Karpas-422 (cell line): ENCODE results near the gene CDC45. TPM values are rescaled to one million over a fixed set of nuclear protein-coding genes. Genes with fewer than 3 reads are reported as not detected.

Experiments
- DNase-seq: peaks from one replicate; pipeline ENCODE4 v3.0.0-alpha.2; 2015
- H2AFZ ChIP-seq: fragments of 200-600 bp; sonication (generic); 2 replicates; pipeline ENCODE4 v1.6.1; 2014; ENCODE audit warnings: antibody characterized with exemption, low read length, mixed read lengths
- H3K27ac ChIP-seq: fragments of 200-600 bp; sonication (generic); 2 replicates; pipeline ENCODE4 v1.5.1; 2014; ENCODE audit warnings: mild to moderate bottlenecking, low read length, moderate library complexity
- H3K27me3 ChIP-seq: fragments of 200-600 bp; sonication (generic); 2 replicates; pipeline ENCODE4 v1.6.1; 2014; ENCODE audit warnings: low read length, mixed read lengths
- H3K36me3 ChIP-seq: fragments of 200-600 bp; sonication (generic); 2 replicates; pipeline ENCODE4 v1.6.1; 2014; ENCODE audit warnings: low read length, mixed read lengths; ENCODE audit not compliant: insufficient read depth
- H3K4me1 ChIP-seq: fragments of 200-600 bp; sonication (generic); 2 replicates; pipeline ENCODE4 v1.6.1; 2014; ENCODE audit warnings: mild to moderate bottlenecking, low read length, mixed read lengths
- H3K4me2 ChIP-seq: fragments of 200-600 bp; sonication (generic); 2 replicates; pipeline ENCODE4 v1.6.1; 2014; ENCODE audit warnings: low read length, low read depth, mild to moderate bottlenecking; ENCODE audit not compliant: poor library complexity, severe bottlenecking
- H3K4me3 ChIP-seq: fragments of 200-600 bp; sonication (generic); 2 replicates; pipeline ENCODE4 v1.5.1; 2014; ENCODE audit warnings: mild to moderate bottlenecking, antibody characterized with exemption, low read length, mixed read lengths
- H3K79me2 ChIP-seq: fragments of 200-600 bp; sonication (generic); 2 replicates; pipeline ENCODE4 v1.6.1; 2014; ENCODE audit warnings: mild to moderate bottlenecking, low read length, mixed read lengths
- H3K9ac ChIP-seq: fragments of 200-600 bp; sonication (generic); 2 replicates; pipeline ENCODE4 v1.6.0; 2014; ENCODE audit warnings: low read length
- H3K9me2 ChIP-seq: fragments of 200-600 bp; sonication (generic), shearing (Covaris generic); replicated peaks from 2 replicates; pipeline ENCODE4 v1.6.0; 2014; ENCODE audit warnings: mild to moderate bottlenecking, low read length, moderate library complexity; ENCODE audit not compliant: insufficient read depth
- H3K9me3 ChIP-seq: fragments of 300-700, 200-600 bp; sonication (generic); 2 replicates; pipeline ENCODE4 v1.6.1; 2014; ENCODE audit warnings: low read length, mixed read lengths
- H4K20me1 ChIP-seq: fragments of 200-600 bp; sonication (generic); 2 replicates; pipeline ENCODE4 v1.6.1; 2014; ENCODE audit warnings: mild to moderate bottlenecking, antibody characterized with exemption, low read length, low read depth; ENCODE audit not compliant: insufficient read depth
- total RNA-seq: library from RNA; depleted of rRNA; stranded (reverse); fragments of >200 nt; shearing (Covaris generic); gene quantifications from 2 replicates; pipeline ENCODE4 v1.2.3, GENCODE V29; 2014; ENCODE audit warnings: low replicate concordance; rRNA removed

Gene CDC45
- total RNA-seq, 1 experiment from 2014 or later: 28.1 TPM

GRCh38 chr22:19569276-19569640 lies 89.5 kb downstream of the CDC45 start:
- Histone ChIP-seq H3K4me3 (no peak overlapping the region), H3K4me1 (no peaks in the 10 kb centered on the region), H3K27me3 (no peaks in the 10 kb centered on the region), H3K79me2 (no peaks in the 10 kb centered on the region), H3K9me3 (no peaks in the 10 kb centered on the region), H3K27ac (no peak overlapping the region), H3K36me3 (no peaks in the 10 kb centered on the region), H2AFZ (no peak overlapping the region), H3K9me2 (no peaks in the 10 kb centered on the region), H4K20me1 (no peaks in the 10 kb centered on the region), H3K4me2 (no peak overlapping the region), H3K9ac (no peak overlapping the region)
- DNase-seq: no peak

GRCh38 chr22:19569976-19570375 lies 90.3 kb downstream of the CDC45 start:
- H2AFZ ChIP-seq: no peak overlapping the region
- H3K4me1 ChIP-seq: no peaks in the 10 kb centered on the region
- DNase-seq: no peak
- H3K4me2 ChIP-seq: no peak overlapping the region
- H3K27me3 ChIP-seq: no peaks in the 10 kb centered on the region
- no peaks in the 10 kb centered on the region for H3K36me3 ChIP-seq
- H3K9me3 ChIP-seq: no peaks in the 10 kb centered on the region
- no peak overlapping the region for H3K9ac ChIP-seq
- H3K79me2 ChIP-seq: no peaks in the 10 kb centered on the region
- H3K9me2 ChIP-seq: no peaks in the 10 kb centered on the region
- no peak overlapping the region for H3K4me3 ChIP-seq
- no peak overlapping the region for H3K27ac ChIP-seq
- H4K20me1 ChIP-seq: no peaks in the 10 kb centered on the region

Other genes starting within 250 kb of the CDC45 start
- 5.0 and 12.9 TPM in 2 replicates for gene CLTCL1, start 188.2 kb upstream of the CDC45 start, total RNA-seq
- 20.0 and 20.2 TPM in 2 replicates for gene HIRA, start 48.2 kb upstream of the CDC45 start, total RNA-seq
- gene MRPL40, start 47.4 kb upstream of the CDC45 start, total RNA-seq: 53.8 and 62.5 TPM in 2 replicates
- gene C22orf39, start 32.2 kb upstream of the CDC45 start, total RNA-seq: 39.0 and 59.3 TPM in 2 replicates
- gene UFD1, start 727 bp upstream of the CDC45 start, total RNA-seq: 91.5 and 94.9 TPM in 2 replicates
- gene CLDN5, start 44.5 kb downstream of the CDC45 start, total RNA-seq: not detected in 2 replicates
- gene SEPTIN5, start 234.6 kb downstream of the CDC45 start, total RNA-seq: not detected in 2 replicates
- gene GP1BB, start 243.6 kb downstream of the CDC45 start, total RNA-seq: not detected in 2 replicates